HG03565 (cell line): ENCODE data around the gene SULF2.

Source experiments
- ATAC-seq: cut with Tn5 transposase; IDR thresholded peaks from one replicate; pipeline ENCODE4 v1.9.1; 2021; ENCODE audit warnings: mild to moderate bottlenecking, moderate library complexity; ENCODE audit not compliant: unreplicated experiment

SULF2 gene

DNA sequence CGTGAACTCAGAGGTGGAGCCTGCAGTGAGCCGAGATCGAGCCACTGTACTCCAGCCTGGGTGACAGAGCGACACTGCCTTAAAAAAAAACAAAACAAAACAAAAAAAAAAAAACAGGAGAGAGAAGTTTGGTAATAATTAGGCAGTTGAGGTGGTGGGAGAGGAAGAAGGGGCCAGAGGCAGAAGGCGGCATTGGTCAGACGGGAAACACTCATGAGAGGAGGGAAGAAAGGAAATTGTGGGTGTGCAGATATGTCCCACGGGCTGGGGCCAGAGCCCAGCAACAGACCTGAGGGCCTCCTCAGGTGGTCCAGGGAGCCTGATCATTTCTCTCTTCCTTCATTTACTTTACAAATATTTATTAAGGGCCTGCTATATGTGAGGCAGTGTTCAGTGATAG lies 20.0 kb downstream of the SULF2 start:
- no peak for ATAC-seq

DNA sequence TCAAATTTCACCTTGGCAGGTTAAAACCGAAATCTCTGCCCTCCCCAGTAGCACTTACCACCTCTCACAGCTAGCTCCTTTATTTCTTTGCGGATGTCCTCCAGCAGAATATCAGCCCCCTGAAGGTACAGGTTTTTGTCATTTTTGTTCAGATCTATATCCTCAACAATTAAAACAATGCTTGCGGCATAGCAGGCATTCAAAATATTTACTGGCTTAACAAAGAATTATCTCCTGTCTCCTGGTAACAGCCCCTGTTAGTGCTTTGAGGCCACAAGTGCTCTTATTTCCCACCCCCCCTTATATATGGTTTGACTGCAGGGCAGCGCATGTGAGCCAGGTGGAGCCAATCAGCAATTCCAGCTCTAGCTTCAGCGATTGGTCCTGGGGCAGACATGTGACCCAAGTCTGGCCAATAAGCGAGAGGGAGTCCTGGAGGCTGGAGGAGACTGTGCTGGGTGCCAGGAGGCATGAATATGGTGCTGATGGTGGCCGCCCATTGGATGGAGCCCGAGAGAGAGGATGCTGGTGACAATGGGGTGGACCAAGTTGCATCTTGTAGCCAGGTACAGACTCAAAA lies 21.0 kb downstream of the SULF2 start:
- ATAC-seq: no peak

DNA sequence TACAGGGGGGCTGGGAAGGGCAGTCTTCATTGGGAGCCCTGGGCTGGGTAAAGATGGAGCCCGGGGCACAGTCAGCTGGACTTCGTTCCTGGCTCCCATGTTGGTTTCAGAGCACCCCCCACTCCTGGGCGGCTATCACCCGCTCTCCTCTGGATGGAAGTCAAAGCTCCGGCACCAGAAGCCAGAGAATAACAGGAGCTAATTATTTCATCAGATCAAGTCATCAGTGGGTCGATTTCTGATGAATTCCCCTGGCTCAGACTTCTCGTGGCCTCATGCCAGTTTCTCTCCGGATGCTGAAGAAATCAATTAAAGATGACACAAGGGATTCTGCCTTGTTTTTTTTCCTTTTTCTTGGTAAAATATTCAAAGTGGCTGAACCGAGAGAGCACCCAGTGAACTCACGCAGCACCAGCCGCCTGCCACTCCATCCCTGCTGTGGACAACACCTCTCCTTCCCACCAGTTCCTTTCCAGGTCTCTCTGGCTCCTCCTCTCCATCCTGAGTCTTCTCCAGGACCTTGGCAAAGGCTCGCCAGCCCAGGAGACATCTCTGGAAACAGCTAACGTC lies 22.5 kb downstream of the SULF2 start:
- no peak for ATAC-seq

DNA sequence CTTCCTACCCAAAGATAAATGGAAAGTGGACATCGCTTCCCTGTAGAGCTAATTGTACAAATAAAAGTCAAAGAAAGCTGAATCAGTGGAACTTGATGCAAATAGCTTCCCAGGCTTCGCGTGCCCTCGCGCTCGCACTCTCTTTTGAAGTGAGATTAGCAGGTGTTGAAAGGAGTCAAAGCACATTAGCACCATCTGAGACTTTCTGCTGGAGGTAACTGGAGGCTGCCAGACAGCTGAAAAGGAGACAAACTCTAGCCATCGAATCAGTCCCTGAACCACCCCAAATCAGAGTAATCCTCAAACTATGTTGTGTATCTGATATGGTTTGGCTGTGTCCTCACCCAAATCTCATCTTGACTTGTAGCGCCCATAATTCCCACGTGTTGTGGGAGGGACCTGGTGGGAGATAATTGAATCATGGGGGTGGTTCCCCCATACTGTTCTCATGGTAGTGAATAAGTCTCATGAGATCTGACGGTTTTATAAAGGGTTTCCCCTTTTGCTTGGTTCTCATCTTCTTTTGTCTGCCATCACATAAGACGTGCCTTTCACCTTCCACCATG lies 23.7 kb downstream of the SULF2 start:
- ATAC-seq: no peak

DNA sequence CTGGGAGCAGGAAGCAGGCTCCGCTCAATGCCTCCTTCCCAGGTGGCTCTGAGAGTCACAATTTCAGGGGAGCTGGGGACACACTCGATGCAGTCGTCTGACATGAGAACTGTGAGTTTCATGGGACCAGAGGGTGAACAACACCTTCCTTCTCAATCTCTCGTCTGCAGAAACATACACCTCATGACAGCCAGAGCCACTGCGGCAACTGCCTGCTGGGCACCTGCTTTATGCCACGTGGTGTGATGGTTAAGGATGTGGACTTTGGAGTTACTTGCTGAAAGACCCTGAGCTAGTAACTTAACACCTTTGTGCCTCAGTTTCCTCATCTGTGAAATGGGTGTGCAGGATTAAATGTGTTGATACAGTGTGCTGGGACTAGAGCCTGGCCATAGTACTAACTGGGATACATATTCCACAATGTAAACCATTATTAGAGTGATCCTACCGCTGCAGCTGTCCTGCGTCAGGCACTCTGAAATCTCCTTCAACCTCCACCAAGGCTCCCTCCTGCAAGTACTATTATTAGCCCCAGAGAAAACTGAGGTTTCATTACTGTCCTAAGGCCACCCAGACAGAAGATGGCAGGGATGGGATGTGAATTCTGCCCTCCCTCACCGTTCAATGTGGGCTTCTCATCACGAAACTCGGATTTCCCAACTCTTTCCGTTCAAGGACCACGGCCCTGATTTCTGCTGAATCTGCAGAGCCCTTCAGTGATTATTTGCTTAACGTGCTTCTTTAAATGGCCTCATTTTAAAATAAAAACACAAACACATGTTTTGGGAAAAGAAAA lies 24.4 kb downstream of the SULF2 start:
- no peak for ATAC-seq

DNA sequence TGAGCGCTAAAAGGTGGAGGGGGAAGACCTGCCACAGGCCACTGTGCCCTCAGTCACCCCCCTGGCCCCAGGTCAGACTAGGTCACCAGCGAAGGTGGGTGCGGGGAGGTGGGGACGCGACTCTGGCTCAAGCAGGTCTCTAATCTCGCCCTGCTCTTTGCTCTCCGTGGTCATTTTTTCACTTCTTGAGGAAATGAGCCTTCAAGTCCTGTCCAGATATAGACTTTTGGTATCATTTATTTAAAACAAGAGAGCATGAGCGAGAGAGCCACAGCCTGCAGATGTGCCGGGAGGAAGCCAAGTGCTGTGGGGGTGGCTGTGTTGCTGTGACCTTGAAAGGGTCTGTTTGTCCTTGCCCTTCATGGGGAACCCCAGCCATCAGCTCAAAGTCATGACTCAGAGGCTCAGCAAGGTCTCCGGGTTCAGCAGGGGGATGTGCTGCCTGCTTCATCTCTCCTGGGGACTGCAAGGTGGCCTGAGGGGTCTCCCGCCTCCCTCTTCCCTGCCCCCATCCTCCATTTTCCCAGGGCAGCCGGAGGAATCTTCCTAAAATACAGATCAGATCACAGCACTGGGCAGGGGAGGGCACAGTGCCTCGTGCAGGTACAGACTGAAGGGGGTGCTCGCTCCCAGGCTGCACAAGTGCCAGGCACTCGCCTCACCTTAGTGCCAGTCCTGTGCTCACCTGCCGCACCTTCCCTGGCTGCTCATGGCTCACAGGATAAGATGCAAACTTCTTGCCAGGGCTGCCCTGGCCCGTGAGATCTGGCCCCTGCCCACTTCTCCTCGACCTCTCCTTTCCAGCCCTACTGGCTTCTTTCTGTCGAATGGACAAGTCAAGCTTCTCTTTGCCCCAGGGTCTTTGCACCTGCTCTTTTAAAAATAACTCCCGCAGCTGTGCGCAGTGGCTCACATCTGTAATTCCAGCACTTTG lies 26.5 kb downstream of the SULF2 start:
- no peak for ATAC-seq

DNA sequence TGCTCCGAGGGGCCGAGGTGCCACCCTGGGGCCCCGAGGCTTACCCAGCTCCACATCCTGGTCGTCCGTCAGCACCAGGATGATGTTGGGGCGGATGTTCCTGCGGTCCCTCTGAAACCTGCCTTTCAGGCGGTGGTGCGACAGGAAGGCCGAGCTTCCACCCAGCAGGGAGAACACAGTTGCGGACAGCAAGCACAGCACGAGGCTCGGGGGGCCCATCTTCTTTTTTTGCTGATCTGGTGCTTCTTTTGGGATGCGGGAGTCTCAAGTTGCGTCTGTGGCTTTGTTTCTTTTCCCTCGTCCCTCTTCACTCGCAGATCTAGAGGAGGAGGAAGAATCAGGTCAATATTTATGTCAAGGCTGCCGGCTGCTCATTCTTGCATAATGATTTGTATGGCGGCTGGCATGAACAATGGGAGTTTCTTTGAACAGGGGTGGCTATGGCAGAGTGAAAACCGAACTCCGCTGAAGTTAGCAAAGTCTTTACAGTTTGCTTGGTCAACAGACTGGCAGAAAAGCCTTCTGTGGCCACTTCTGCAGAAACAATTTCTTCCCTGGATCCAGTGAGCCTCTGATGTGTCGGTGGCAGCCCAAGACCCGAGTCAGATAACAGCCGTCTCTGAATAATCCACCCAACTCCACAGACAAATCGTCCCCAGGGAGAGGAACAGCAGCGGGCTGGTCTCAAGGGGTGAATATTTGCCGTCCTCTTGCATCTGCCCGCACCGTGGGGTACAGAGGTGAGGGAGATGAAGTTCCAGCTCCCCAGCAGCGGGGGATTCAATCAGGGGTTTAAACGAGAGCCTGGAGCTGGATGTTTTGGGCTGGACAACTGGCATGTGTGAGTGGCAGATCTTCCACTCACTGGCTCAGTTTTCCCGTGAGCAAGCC lies 27.9 kb downstream of the SULF2 start:
- no peak for ATAC-seq

DNA sequence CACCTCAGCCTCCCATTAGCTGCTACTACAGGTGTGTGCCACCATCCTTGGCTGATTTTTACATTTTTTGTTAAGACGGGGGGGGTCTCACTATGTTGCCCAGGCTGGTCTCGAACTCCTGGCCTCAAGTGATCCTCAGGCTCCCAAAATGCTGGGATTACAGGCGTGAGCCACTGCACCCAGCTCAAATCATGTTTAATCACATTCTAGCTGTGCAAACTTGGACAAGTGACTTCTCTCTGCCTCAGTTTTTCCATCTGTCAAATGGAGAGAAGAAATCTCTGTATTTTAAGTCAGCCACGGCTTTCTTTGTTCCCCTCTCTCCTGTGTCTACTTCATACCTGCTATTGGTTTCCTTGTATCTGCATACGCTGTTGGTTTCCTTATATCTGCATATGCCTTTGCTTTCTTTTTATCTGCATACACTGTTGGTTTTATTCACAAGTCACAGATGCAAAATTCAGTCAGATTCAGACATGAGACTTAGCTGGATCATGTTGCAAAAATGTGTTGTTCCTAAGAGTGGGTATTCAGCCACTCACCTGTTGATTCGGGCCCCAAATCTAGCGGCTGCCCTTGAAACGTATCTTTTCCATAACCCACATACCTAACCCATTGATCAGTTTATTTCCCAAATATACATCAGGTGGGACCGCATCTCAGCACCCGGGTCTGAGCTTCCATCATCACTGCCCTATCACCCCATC lies 30.2 kb downstream of the SULF2 start:
- ATAC-seq: no peak

DNA sequence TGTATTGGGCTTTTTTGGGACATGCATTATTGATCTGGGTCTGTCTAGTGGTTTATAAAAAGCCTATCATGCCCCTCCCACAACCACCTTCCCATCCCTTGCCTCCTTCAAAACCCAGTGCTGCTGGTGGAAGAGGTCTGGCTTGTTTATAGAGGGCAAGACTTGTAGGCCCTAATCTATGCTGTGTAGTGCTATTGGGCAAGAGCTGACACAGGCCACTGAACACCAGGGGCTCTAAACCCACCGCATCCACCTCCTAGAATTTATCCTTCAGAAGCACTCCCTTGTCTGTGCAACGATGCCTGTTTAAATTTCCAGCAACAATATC lies 30.9 kb downstream of the SULF2 start:
- ATAC-seq: no peak

DNA sequence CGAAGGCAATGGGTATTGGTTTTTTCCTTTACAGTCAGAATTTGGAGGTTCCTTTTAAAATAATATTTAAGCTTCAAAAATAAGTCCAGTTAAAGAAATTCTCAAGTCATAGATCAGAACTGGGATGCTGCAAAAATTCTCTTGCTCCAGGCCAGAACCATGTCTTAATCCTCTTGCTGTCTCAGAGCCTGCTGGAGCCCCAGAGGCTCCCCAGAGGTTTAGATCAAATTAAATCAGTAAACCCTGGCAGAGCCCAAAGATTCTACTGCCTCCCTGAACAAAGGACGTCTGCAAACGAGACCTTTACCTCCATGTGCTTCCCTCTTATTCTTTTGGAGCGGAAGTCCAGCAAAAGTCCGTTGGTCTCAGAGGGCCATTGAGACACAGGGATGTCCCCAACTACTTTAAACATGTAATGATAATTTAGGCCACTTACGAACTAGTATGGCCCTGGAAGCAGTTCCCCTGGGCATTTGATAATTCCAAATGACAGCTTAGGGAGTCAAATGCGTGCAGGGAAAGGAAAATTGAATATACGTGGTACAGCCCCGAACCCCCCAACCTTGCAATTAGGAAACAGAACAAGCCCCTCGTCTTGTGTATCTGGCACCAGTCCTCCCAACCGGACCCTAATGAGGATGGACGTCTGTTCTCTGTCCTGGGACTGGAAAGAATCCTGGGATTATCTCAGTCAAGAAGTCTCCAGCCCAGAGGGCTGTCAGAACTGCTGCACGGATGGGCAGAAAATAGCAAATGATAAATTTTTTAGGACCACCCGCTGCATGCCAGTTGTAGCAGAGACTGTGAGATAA lies 31.5 kb downstream of the SULF2 start:
- ATAC-seq: no peak

DNA sequence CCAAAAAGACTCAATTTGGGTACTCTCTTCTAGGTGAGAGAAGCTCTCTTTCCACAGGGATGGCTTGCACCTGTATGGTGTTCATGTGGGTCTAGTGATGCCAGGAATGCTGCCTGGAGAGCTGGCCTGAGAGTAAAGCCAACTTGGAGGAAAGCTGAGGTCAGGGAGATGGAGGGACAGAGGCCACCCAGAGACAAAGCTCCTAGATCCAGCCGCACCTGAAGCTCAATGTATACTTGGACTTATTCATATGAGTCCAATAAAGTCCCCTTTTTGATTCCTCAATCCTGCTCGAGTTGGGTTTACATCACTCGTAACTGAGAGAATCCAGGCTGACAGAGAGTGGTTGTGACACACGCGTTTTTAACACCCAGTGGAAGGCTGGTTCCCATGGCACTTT lies 33.8 kb downstream of the SULF2 start:
- ATAC-seq: no peak

DNA sequence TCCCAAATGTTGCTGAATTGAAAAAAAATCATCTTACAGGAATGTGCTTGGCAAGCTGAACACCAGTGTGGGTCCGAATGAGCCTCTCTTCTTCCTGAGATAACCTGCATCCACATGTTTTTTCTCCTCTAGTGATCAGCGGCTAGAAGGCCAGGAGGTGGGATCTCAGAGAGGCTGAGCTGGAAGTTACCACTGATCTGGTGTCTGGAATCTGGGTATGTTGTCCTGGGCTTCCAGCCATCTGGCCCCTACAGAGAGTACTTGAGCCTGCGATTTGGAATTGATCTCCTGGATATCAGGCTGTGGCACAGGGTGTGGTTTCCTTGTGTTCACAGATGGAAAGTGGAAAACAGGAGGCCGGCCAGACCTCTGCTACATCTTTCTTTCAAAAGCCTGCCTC lies 35.9 kb downstream of the SULF2 start:
- no peak for ATAC-seq

DNA sequence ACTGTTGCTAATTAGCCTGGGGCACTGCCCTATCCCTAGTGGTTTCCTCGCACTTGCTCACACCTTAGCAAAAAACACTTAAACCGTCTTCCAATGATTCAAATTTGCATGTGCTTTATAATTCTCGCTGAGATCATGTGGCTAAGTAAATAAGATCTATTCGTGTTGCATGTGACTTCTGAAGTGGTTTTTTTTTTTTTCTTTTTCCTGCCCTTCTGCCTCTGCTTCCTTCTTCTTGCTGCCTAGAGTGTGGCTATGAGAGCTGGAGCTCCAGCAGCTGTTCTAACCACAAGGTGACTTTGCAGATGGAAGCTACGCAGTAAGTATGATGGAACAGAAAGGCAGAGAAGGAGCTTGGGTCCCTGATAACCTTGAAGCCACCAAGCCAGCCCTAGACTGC lies 36.5 kb downstream of the SULF2 start:
- ATAC-seq: no peak

DNA sequence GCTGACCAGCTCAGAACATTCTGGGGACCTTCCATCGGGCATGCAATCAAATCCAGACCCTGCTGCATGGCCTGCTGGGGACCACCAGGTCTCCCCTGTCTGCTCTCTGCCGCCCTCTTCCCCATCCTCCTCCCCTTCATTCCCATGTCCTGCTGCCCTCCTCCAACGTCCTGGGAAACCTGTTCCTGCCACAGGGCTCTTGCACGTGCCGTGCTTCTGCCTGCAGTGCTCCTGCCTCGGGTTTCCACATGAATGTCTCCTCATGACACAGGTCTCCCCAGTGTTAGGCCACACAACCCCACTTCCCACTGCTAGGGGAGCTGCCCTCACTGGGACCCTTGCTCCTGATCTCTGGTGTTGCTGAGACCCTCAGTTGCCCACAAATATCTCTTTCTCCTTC lies 37.2 kb downstream of the SULF2 start:
- no peak for ATAC-seq

DNA sequence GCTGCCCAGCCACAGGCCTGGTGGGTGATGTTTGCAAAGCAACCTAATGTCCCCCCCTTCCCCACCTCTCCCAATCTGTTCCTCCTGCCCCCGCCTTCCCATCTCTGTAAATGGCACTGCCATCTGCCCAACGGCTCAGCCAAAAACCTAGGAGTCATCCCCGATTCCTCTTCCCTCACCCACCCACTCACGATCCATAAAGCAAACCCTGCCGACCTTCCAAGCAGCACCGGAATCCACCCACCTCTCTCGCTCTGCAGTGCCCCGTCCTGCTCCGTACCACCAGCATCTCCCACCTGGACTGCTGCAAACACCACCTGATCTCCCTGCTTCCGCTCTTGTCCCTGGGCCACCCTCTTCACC lies 37.6 kb downstream of the SULF2 start:
- no peak for ATAC-seq

DNA sequence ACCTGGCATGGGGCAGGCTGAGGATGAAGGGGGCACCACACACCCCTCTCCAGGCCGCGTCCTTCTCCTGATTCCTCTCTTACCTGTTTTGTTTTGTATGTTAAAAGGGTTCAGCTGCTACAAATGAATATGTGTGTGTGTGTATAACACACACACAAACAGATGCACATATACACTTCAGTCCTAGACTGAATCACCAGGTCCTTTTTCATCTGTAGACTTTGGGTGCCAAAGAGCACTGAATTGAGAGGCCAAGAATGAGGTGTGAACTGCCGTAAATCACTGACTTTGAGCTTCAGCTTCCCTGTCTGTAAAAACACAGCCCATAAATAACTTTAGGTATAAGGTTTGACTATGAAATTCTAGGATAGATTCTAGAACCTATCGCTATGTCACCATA lies 40.5 kb downstream of the SULF2 start:
- ATAC-seq: no peak

DNA sequence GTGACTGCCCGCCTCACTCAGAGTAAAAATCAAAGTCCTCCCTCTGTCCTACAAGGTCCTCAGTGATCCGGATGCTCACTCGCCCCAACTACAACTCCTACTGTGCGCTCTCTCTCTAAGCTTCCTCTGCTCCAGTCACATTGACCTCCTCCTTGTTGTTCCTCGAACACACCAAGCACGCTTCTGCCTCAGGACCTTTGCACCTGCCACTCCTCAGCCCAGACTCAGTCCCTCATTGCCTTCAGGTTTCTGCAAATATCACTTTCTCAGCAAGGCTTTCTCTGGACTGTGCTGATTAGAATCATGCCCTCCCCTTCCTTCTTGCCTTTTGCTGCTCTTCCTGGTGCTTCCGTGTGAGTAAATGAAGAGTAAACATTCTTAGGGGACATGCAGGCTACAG lies 41.6 kb downstream of the SULF2 start:
- ATAC-seq: no peak

DNA sequence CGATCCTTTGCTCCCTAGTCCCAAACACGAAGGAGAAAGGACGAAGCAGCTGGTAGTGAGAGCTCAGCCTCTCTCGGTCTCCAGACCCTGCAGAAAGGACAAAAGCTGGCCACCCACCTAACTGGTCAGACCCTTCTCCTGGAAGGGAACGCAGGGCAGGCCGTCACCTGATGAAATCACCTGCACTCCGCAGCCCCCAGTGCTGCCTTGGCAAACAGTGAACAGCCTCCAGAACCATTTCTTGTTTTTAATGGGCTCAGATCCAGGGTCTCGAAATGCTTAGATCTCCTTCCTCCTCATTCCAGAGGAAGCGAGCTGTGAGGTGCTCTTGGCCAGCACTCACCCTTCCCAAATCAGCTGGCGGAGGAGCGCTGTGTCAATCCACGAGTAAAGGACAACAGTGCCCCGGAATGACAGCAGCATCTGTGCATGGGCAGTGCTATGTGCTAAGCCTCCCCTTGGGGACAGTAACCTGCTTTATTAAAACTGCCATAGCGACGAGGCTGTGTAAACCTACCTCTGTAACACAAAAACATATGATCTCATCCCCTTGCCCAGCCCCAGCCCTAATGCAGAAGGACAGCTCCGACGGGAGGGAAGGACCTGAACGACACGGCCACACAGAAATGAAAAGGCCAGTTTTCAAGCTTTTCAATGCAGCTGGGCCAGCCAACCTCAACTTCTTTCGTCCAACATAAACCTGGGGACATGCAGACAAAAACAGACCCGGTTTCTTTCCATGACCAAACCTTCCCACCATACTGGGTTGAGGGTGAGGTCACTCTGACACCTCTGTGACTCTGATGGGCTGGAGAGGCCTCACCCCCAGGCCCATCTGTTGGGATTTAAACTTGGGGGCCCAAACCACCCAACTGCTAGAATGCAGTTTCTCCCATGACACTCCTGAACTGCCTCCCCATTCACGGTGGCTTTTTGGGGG lies 43.3 kb downstream of the SULF2 start:
- ATAC-seq: no peak
